ENCODE measurements around the gene BLOC1S4.

The BLOC1S4 gene

GRCh38 chr4:6727943-6728250 lies 11.9 kb downstream of the BLOC1S4 start:
- DNase-seq (ENCODE audit: insufficient read length, low spot score) (no peak), FAIRE-seq (no peak)
- TF ChIP-seq CTCF (IDR thresholded peaks at IDR 0.05; ENCODE audit: insufficient read depth, missing control alignments), result no peak

GRCh38 chr4:6728320-6729029 lies 12.5 kb downstream of the BLOC1S4 start:
- DNase-seq (ENCODE audit: insufficient read length, low spot score) (no peak), FAIRE-seq (no peak)
- TF ChIP-seq CTCF (IDR thresholded peaks at IDR 0.05; ENCODE audit: insufficient read depth, missing control alignments), result no peak

- no peak for DNase-seq (ENCODE audit: insufficient read length, low spot score)
- no peak for TF ChIP-seq CTCF (IDR thresholded peaks at IDR 0.05; ENCODE audit: insufficient read depth, missing control alignments)
- FAIRE-seq, result no peak
Observed at GRCh38 chr4:6730603-6731317, 14.8 kb downstream of the BLOC1S4 start.

- FAIRE-seq (no peak), DNase-seq (ENCODE audit: insufficient read length, low spot score) (no peak)
- no peak for TF ChIP-seq CTCF (IDR thresholded peaks at IDR 0.05; ENCODE audit: insufficient read depth, missing control alignments)
Observed at GRCh38 chr4:6731318-6731675, 15.3 kb downstream of the BLOC1S4 start.

GRCh38 chr4:6731780-6732179 lies 15.8 kb downstream of the BLOC1S4 start:
- FAIRE-seq, result no peak
- TF ChIP-seq CTCF (IDR thresholded peaks at IDR 0.05; ENCODE audit: insufficient read depth, missing control alignments), result no peak

GRCh38 chr4:6732441-6733357 lies 16.7 kb downstream of the BLOC1S4 start:
- FAIRE-seq (no peak), DNase-seq (ENCODE audit: insufficient read length, low spot score) (no peak)
- no peak for TF ChIP-seq CTCF (IDR thresholded peaks at IDR 0.05; ENCODE audit: insufficient read depth, missing control alignments)

More at GRCh38 chr4:6731780-6732179, 15.8 kb downstream of the BLOC1S4 start:
- DNase-seq (ENCODE audit: insufficient read length, low spot score), result no peak
